ENCODE data around the gene SPOCK1. TPM values are rescaled to one million over a fixed set of nuclear protein-coding genes. Genes with fewer than 3 reads are reported as not detected.

SPOCK1 gene
- total RNA-seq, 1 donor from 2014 or later: 6.8 TPM

GRCh38 chr5:137478043-137478442 is 21.1 kb downstream of the SPOCK1 start:
- DNase-seq (ENCODE audit: low read depth) (no peak), FAIRE-seq (no peak)
- no peaks in the 10 kb centered on the region for H3K27me3 ChIP-seq (ENCODE audit: control insufficient read depth, insufficient read depth, low read length)
- TF ChIP-seq CTCF (IDR thresholded peaks at IDR 0.05; ENCODE audit: insufficient read depth, low read length, severe bottlenecking): no peak
- no peaks in the 10 kb centered on the region for H3K36me3 ChIP-seq (ENCODE audit: control insufficient read depth, insufficient read depth, low read length)
- no peak overlapping the region for H3K4me3 ChIP-seq (ENCODE audit: low read depth, low read length)

GRCh38 chr5:137470921-137471220 is 28.3 kb downstream of the SPOCK1 start:
- no peak for TF ChIP-seq CTCF (IDR thresholded peaks at IDR 0.05; ENCODE audit: insufficient read depth, low read length, severe bottlenecking)
- DNase-seq (ENCODE audit: low read depth): no peak
- FAIRE-seq: no peak
- Histone ChIP-seq H3K36me3 (ENCODE audit: control insufficient read depth, insufficient read depth, low read length) (no peaks in the 10 kb centered on the region), H3K27me3 (ENCODE audit: control insufficient read depth, insufficient read depth, low read length) (no peaks in the 10 kb centered on the region), H3K4me3 (ENCODE audit: low read depth, low read length) (no peak overlapping the region)

GRCh38 chr5:137470111-137470920 is 28.8 kb downstream of the SPOCK1 start:
- DNase-seq (ENCODE audit: low read depth) (peak; percentile 99), FAIRE-seq (peak; percentile 92)
- no peaks in the 10 kb centered on the region for H3K27me3 ChIP-seq (ENCODE audit: control insufficient read depth, insufficient read depth, low read length)
- no peak overlapping the region for H3K4me3 ChIP-seq (ENCODE audit: low read depth, low read length)
- no peak for TF ChIP-seq CTCF (IDR thresholded peaks at IDR 0.05; ENCODE audit: insufficient read depth, low read length, severe bottlenecking)
- H3K36me3 ChIP-seq (ENCODE audit: control insufficient read depth, insufficient read depth, low read length): no peaks in the 10 kb centered on the region

GRCh38 chr5:137466889-137467288 is 32.2 kb downstream of the SPOCK1 start:
- no peak for TF ChIP-seq CTCF (IDR thresholded peaks at IDR 0.05; ENCODE audit: insufficient read depth, low read length, severe bottlenecking)
- DNase-seq (ENCODE audit: low read depth): peak; percentile 18
- no peak for FAIRE-seq

GRCh38 chr5:137465930-137466329 is 33.2 kb downstream of the SPOCK1 start:
- DNase-seq (ENCODE audit: low read depth) (no peak), FAIRE-seq (no peak)
- H3K27me3 ChIP-seq (ENCODE audit: control insufficient read depth, insufficient read depth, low read length): no peaks in the 10 kb centered on the region
- TF ChIP-seq CTCF (IDR thresholded peaks at IDR 0.05; ENCODE audit: insufficient read depth, low read length, severe bottlenecking): no peak
- H3K4me3 ChIP-seq (ENCODE audit: low read depth, low read length): no peak overlapping the region
- H3K36me3 ChIP-seq (ENCODE audit: control insufficient read depth, insufficient read depth, low read length): no peaks in the 10 kb centered on the region

More at GRCh38 chr5:137466889-137467288, 32.2 kb downstream of the SPOCK1 start:
- H3K36me3 ChIP-seq (ENCODE audit: control insufficient read depth, insufficient read depth, low read length): no peaks in the 10 kb centered on the region
- H3K4me3 ChIP-seq (ENCODE audit: low read depth, low read length): no peak overlapping the region
- no peaks in the 10 kb centered on the region for H3K27me3 ChIP-seq (ENCODE audit: control insufficient read depth, insufficient read depth, low read length)

All from bronchial epithelial cell (primary cell).